NCI-H524 treated with DMSO at 0.1 percent for 48 hours (cell line): ENCODE results near the gene PRPS1.
A peak's percentile ranks its signal among the peaks of the same experiment; 100 is the strongest.
"Not testable (repeated sequence)": the region's sequence is repeated elsewhere in the genome, so short reads cannot be mapped to it uniquely, and the experiment has no call there.

Experiments
- DNase-seq: peaks from one replicate; lab custom pipeline; 2025; lab: John Stamatoyannopoulos, UW

PRPS1 gene

GRCh38 chrX:107630031-107630689, 1.9 kb downstream of the PRPS1 start:
- no peak for DNase-seq

DNA sequence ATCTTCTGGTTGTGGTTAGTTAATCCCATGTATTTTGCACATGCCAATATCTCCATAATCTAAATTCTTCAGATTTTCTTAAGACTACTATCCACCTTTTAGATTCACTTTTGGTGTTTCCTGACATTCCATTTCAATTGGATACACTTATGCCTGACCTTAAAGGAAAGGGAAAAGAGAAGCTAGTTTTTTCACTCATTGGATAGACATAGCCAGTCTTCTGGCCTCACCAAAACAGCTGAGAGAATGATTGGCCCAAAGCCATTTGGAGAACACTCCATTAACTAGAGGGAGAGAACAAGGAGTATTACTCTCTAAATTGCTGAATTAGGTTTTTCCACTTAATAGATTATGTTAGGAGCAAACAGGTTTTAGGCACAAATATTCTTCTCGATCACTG, 4.0 kb downstream of the PRPS1 start:
- DNase-seq = no peak

DNA sequence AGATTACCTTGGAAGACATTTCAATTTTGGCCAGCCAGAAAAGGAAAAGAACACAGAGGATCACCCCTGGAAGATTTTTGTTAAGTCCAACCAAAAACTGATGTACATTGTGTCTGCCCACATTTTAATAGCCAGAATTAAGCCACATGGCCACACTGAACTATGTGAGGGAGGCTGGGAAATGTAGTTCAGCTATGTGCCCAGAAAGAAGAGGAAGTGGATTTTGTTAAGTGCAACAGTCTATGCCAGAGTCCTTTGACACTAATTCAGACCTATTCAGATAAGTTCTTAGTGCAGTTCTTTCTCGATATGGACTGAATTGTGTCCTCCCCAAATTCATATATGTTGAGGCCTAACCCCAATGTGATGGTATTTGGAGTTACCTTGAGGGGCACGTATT, 18.4 kb downstream of the PRPS1 start:
- DNase-seq = no peak

DNA sequence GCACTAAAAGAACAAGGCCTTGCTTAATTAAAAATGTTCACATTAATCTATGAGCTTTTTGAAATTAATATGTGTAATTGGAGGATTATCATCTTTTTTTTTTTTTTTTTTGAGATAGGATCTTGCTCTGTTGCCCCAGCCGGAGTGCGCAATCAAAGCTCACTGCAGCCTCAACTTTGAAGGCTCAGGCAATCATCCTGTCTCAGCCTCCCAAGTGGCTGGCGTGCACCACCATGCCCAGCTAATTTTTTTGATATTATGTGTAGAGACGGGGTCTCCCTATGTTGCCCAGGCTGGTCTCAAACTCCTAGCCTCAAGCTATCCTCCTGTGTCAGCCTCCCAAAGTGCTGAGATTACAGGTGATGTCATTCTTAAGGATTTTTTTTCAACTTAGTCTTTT, 20.0 kb downstream of the PRPS1 start:
- no peak for DNase-seq

GRCh38 chrX:107654566-107654871, 26.2 kb downstream of the PRPS1 start:
- DNase-seq = no peak

DNA sequence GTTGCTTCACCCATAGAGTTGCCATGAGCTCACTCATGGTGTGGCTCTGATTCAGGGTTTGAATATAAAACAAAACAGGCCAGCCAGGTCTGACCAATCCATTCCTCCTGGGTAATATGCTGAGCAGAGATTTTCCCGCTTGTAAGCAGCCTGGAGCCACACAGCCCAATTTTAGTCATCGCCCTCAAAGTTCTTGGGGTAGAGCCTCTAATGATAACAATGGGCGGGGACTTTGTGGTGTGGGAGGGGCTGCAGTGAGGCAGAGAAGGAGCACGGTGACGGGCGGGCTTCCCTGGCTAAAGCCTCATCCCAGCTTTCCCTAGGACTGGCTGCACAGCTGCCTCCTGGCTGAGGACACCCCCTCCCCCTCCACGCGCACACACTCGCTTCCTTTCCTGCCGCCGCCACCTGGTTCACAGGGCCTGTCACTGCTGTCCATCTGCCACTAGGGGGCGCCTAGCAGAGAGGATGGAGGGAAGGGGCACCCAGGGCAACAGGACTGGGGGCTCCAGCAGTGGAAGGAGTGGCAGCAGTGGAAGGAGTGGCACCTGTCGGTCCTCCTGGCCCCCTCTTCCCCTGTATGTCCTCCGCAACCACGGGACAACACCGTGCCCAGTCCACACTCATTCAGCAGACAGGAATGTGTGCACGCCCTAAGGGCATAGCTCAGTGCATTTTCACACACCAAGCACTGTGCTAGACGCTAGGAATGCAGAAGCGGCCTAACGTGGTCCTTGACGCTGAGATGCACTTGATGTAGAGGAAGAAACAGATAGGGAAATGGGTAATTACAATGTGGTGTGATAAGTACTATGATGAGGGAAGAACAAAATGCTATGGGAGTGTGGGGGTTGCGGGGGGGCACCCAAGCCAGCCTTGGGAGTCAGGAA, 26.8 kb downstream of the PRPS1 start:
- peak; percentile 38 for DNase-seq

DNA sequence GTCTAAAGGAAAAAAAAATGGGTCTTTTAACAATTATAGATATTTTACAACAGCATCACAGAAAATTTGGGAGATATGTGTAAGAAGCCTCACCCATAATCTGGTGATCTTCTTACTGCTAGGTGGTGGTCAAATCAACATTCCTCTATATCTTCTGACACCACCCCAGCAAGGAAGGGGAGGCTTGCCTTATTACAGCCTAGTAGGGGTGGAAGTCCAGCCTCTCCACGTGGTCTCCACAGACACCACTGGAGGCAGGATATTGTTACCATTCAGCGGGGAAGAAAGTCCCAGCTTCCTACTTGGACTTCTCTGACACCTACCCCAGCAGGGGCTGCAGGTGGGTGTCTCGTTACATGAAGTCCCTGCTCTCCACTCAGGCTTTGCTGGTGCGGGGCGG, 28.7 kb downstream of the PRPS1 start:
- DNase-seq = no peak

DNA sequence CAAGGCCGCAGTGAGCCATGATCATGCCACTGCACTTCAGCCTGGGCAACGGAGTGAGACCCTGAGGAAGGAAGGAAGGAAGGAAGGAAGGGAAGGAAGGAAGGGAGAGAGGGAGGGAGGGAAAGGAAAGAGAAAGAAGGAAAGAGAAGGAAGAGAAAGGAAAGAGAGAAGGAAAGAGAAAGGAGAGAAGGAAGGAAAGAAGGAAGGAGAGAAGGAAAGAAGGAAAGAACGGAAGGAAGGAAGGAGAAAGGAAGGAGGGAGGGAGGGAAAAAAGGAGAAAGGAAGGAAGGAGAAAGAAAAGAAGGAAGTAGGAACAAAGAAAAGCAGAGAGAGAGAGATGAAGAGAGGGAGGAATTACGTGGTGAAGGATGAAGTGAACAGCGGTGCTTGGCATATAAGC, 30.4 kb downstream of the PRPS1 start:
- no peak for DNase-seq

- no peak for DNase-seq
Measured at GRCh38 chrX:107659286-107659685, 31.0 kb downstream of the PRPS1 start.

DNA sequence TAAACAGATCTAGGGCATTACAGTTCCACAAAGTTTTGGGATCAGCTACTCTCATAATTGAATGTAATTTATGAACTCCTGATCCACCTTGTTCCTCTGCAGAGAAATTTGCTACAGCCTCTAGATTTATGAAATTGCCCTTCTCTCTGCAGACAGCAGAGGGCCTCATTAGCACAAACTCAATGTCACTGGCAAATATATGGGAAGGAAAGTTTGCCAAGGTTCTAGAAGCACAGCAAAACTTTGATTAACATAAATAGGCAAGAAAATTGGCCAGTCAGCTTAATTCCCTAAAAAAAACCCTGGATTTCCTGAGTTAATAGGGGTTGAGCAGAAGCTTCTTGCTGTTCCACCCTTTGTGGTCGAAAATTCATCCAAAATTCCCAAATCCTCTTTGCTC, 31.5 kb downstream of the PRPS1 start:
- DNase-seq = peak; percentile 10

GRCh38 chrX:107662145-107662544, 33.8 kb downstream of the PRPS1 start:
- DNase-seq = no peak

GRCh38 chrX:107662824-107663223, 34.5 kb downstream of the PRPS1 start:
- no peak for DNase-seq

DNA sequence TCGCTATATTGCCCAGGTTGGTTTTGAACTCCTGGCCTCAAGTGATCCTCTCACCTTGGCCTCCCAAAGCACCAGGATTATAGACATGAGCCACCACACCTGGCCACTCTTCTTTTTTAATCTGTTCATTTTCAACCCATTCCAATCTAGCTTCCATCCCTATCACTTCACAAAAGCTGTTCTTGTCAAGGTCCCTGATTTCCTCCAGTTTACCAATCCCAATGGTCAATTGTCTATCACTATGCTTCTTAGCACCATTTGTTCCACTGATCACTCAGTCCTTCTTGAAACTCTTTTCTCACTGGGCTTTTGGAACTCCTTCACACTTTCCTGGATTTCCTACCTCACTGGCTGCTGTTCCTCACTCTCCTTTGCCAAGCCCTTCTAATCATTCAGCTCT, 38.6 kb downstream of the PRPS1 start:
- DNase-seq = no peak

DNA sequence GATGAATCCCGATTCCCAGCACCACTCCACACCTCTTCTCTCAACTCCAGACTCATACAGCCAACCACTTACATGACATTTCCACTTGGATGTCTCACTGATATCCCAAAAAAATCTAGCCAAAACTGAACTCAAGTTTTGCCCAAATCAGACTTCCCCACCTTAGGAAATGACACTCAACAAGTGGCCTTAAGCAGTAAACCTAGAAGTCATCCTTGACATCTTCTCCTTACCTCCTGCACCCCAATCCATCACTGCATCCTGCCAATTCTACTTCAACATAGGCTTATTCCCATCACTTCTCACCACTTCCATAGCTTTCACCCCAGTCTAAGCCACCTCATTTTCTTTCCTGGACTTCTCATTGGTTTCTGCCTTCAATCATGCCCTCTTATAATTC, 39.1 kb downstream of the PRPS1 start:
- DNase-seq = no peak

DNA sequence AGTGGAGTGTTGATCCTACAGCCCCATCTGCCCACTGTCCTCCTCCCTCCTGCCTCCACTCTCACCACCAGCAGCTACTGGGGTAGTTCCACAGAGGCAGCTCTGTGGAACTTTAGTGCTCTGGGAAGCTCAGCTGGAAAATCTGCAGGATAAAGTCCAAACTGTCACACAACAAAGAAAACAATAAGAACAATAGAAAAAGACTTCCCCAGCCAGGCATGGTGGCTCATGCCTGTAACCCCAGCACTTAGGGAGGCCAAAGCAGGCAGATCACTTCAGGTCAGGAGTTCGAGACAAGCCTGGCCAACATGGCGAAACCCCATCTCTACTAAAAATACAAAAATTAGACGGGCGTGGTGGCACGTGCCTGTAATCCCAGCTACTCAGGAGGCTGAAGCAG, 40.4 kb downstream of the PRPS1 start:
- not testable (repeated sequence) for DNase-seq

DNA sequence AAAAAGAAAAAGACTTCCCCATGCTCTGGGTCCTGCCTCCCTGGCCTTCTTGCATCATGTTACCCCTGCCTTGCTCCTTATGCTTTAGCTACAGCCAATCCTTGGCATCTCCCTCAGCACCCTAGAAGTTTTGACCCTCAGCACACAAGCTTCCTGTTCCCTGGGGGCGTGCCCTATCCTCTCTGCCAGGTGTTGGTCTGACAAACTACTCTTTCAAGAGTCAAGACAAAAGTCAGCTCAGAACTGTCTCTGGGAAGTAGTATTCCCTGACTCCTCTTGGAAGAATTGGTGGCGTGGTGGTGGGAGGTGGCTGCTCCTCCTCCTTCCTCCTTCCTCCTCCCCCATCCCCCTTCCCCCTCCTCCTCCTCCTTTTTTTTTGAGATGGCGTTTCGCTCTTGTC, 41.0 kb downstream of the PRPS1 start:
- DNase-seq = no peak

DNA sequence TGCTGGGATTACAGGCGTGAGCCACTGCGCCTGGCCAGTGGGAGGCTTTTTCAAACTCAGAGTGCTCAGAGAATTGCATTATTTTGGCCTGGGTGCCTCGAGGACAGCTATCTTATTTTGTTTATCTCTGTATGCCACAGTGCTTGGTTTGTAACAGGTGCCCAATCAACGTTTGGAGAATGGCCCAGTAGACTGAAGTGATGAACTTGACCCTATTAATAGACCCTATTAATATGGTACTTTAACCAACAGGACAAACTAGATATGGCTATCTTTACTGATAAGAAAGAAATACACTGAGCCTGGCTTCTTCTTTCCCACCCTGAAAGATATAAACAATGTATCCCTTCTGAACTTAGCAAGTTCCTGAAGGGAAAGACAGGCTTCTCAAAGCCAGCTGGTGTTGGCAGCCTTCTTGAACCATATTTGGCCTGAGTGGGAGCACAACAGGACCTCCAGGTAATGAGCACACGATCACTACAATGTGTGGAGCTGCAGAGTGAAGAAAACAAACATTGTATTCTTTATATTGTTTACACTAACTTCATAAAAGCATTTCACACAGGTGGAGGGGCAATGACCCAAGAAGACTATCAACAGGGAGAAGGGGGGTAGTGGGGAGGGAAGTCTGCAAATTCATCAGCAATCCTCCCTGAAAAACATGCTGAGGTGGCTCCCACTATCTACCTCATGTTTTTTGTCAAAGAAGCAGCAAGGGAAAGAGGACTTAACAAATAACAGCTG, 41.7 kb downstream of the PRPS1 start:
- no peak for DNase-seq

- DNase-seq = not testable (repeated sequence)
Measured at GRCh38 chrX:107671256-107671655, 42.9 kb downstream of the PRPS1 start.

GRCh38 chrX:107672955-107673378, 44.7 kb downstream of the PRPS1 start:
- DNase-seq = peak; percentile 16

DNA sequence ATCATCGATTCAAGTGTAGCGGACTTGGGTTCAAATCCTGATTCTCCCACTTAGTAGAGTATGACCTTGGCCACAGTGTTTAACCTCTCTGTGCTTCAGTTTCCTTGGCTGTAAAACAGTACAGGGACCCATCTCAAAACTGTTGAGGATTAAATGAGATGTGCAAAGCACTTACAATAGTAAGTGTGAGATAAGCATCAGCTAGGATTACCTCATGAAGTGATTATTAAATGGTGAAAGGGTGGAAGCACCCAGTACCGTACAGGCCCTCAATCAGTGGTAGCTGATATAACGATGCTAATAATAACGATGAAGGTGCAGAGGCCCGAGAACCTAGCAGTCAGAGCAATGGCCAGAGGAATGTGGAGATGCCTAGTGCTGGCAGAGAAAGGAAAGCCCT, 45.1 kb downstream of the PRPS1 start:
- no peak for DNase-seq

- no peak for DNase-seq
Measured at GRCh38 chrX:107673933-107674479, 45.7 kb downstream of the PRPS1 start.

DNA sequence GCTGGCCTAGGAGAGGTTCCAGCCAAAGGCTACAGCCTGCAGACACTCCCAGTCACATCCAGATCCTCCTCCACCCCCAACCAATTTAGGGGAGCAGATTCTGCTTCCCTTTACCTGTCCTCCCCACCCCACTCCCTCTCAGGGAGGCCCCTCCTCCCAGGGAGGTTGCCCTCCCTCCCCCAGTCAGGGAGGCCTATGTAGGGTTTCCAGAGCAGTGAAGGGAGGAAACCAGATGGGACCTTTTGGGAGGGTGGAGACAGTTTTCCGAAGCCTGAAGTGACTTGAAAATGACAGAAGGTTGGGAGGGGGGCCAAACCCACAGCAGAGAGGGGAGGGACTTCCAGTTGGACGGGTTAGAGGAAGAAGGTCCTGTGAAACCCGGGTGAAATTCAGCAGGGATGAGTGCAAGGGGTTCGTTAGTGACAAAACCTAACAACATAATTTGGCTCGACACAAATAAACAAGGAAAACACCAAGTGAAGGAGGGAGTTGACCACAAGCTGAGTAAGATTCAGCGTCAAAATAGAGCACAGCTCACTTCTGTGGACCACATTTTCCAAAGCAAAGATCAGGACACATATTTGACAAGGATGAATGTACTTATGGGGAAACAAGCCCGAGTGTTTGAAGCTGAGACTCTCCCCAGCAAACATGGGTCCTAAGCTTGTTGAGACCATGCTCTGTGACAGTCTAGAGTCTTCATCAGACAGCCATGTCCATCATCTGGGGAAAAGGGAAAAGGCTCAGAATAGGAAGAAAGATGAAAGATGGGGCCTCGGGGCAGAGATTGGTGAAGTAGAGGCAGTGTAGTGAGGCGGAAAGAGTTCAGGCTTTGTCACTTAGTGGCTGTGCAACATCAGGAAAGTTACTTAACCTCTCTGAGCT, 46.4 kb downstream of the PRPS1 start:
- peak; percentile 61 for DNase-seq
